ENCODE results near the gene RAB7B. TPM values are rescaled to one million over a fixed set of nuclear protein-coding genes. Genes with fewer than 3 reads are reported as not detected.

The RAB7B gene
- total RNA-seq, 1 donor from 2014 or later: 0.13 TPM

- no peak for TF ChIP-seq CTCF (IDR thresholded peaks at IDR 0.05; ENCODE audit: insufficient read depth, low read length, poor library complexity, severe bottlenecking)
- no peaks in the 10 kb centered on the region for H3K27me3 ChIP-seq (ENCODE audit: control insufficient read depth, insufficient read depth, low read length)
- no peak for DNase-seq (ENCODE audit: low read depth)
- H3K4me3 ChIP-seq (ENCODE audit: low read depth, low read length): no peak overlapping the region
- no peaks in the 10 kb centered on the region for H3K36me3 ChIP-seq (ENCODE audit: control insufficient read depth, insufficient read depth, low read length)
These were observed 66.2 kb downstream of the RAB7B start for GRCh38 chr1:205936846-205937586.

GRCh38 chr1:205936311-205936710 lies 66.9 kb downstream of the RAB7B start:
- no peaks in the 10 kb centered on the region for H3K27me3 ChIP-seq (ENCODE audit: control insufficient read depth, insufficient read depth, low read length)
- TF ChIP-seq CTCF (IDR thresholded peaks at IDR 0.05; ENCODE audit: insufficient read depth, low read length, poor library complexity, severe bottlenecking): no peak
- H3K36me3 ChIP-seq (ENCODE audit: control insufficient read depth, insufficient read depth, low read length): no peaks in the 10 kb centered on the region
- DNase-seq (ENCODE audit: low read depth): no peak
- no peak overlapping the region for H3K4me3 ChIP-seq (ENCODE audit: low read depth, low read length)

- DNase-seq (ENCODE audit: low read depth): no peak
- no peak for TF ChIP-seq CTCF (IDR thresholded peaks at IDR 0.05; ENCODE audit: insufficient read depth, low read length, poor library complexity, severe bottlenecking)
- Histone ChIP-seq H3K36me3 (ENCODE audit: control insufficient read depth, insufficient read depth, low read length) (no peaks in the 10 kb centered on the region), H3K27me3 (ENCODE audit: control insufficient read depth, insufficient read depth, low read length) (no peaks in the 10 kb centered on the region), H3K4me3 (ENCODE audit: low read depth, low read length) (no peak overlapping the region)
These were observed 67.3 kb downstream of the RAB7B start for GRCh38 chr1:205935869-205936268.

GRCh38 chr1:205934788-205935187 lies 68.4 kb downstream of the RAB7B start:
- Histone ChIP-seq H3K36me3 (ENCODE audit: control insufficient read depth, insufficient read depth, low read length) (no peaks in the 10 kb centered on the region), H3K4me3 (ENCODE audit: low read depth, low read length) (no peak overlapping the region), H3K27me3 (ENCODE audit: control insufficient read depth, insufficient read depth, low read length) (no peaks in the 10 kb centered on the region)
- no peak for DNase-seq (ENCODE audit: low read depth)
- no peak for TF ChIP-seq CTCF (IDR thresholded peaks at IDR 0.05; ENCODE audit: insufficient read depth, low read length, poor library complexity, severe bottlenecking)

GRCh38 chr1:205933671-205934618 lies 69.2 kb downstream of the RAB7B start:
- no peaks in the 10 kb centered on the region for H3K27me3 ChIP-seq (ENCODE audit: control insufficient read depth, insufficient read depth, low read length)
- DNase-seq (ENCODE audit: low read depth): peak; percentile 56
- H3K36me3 ChIP-seq (ENCODE audit: control insufficient read depth, insufficient read depth, low read length): no peaks in the 10 kb centered on the region
- H3K4me3 ChIP-seq (ENCODE audit: low read depth, low read length): no peak overlapping the region
- no peak for TF ChIP-seq CTCF (IDR thresholded peaks at IDR 0.05; ENCODE audit: insufficient read depth, low read length, poor library complexity, severe bottlenecking)
